ENCODE measurements around the gene IL17F. TPM values are rescaled to one million over a fixed set of nuclear protein-coding genes. Genes with fewer than 3 reads are reported as not detected.

The IL17F gene
- total RNA-seq, result not detected in 2 replicates

DNA sequence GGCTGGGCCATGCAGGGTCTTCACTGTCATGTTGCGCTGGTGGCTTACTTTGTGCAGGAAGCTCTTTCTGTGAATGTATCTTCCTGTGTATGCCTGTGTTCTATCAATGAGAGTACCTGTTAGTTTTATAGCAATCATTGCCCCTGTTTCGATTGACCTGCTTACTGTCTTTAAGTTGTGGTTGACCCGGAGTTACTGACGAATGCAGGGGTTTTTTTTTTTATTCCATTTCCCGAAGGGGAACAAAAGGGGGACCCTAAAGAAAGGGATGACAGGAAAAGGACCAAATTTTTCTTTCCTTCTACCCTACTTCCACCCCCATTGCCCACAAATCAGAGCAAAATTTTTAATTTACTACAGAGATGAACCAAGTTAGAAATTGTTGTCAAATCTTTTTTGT lies at the start of gene IL17F:
TSS of gene IL17F (minus strand) at position 101 of the 400 bp plus-strand sequence. CDS start at position 30, 71 bp downstream.

DNA sequence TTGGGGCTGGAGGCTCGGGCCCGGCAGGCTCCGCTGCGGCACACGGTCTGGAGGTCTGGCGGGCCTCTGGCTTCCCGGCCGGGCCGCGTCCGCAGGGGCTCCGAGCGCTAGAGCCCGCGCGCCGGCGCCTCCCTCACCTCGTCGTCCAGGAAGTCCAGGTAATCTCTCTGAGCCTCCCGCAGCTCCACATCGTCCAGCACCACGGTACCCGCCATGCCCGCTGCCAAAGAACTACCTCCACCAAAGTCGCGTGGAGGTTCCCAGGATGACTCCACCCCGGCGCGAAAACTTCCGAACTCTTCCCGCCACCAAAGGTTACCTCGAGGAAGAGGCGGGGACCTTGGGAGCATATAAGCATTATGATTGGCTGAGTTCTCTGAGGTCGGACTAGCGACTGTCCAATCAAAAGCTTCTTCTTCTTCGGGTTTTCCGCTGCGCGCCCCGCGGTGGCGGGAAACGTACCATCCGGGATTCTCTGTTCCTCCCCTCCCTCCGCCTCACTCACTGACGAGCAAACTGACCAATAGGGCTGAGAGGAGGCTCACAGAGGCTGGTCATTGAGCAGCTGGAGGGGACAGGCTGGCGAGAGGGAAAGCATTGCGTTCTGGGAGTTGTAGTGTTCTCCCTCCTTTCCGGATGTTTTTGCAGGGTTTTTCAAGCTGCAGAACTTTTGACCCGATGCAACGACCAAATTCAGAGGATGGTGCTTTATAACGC lies 40.3 kb upstream of the IL17F start, which contains the start of gene MCM3:
TSS of gene MCM3 (minus strand) at position 283 of the 717 bp plus-strand sequence. CDS start at position 215, 68 bp downstream.

Other genes starting within 250 kb of the IL17F start
- under 0.01 and 2.2 TPM in 2 replicates for gene PKHD1, start 156.9 kb downstream of the IL17F start, total RNA-seq
- not detected in 2 replicates for gene IL17A, start 58.1 kb downstream of the IL17F start, total RNA-seq
- 27.6 and 85.1 TPM in 2 replicates for gene MCM3, start 40.2 kb upstream of the IL17F start, total RNA-seq
- gene PAQR8, start 117.7 kb upstream of the IL17F start, total RNA-seq, result 3.3 and 4.8 TPM in 2 replicates
- 23.6 and 24.6 TPM in 2 replicates for gene EFHC1, start 175.8 kb upstream of the IL17F start, total RNA-seq